Lower leg skin (tissue), 4 donors: ENCODE results near the gene FUCA1. TPM values are rescaled to one million over a fixed set of nuclear protein-coding genes. Genes with fewer than 3 reads are reported as not detected.
"Not testable (repeated sequence)": the region's sequence is repeated elsewhere in the genome, so short reads cannot be mapped to it uniquely, and the experiment has no call there.

ENCODE experiments used
- DNase-seq, 2 donors: peaks; one replicate each; pipeline ENCODE4 v3.0.0-alpha.2; 2019; ENCODE audit warnings: low spot score in 2 of 2
- H3K4me3 ChIP-seq: fragments of 200-600 bp; sonication (generic); 2 replicates; pipeline ENCODE4 v1.5.1; 2017; ENCODE audit warnings: mild to moderate bottlenecking, low read depth; ENCODE audit not compliant: poor library complexity, severe bottlenecking
- CTCF ChIP-seq, 3 donors: fragments of 450-650 bp; IDR thresholded peaks; one replicate each; pipeline ENCODE4 v1.5.1; 2016; ENCODE audit warnings: antibody characterized with exemption in 3 of 3, mild to moderate bottlenecking in 3 of 3, moderate library complexity in 2 of 3
- POLR2A ChIP-seq, 2 donors: fragments of 450-650 bp; IDR thresholded peaks; one replicate each; pipeline ENCODE4 v1.6.1; 2016 to 2017; ENCODE audit warnings: antibody characterized with exemption in 2 of 2, mild to moderate bottlenecking in 1 of 2, moderate library complexity in 1 of 2
- WGBS, 2 donors: methylation state at CpG; one replicate each; pipeline ENCODE4 v1.1.5; 2018; 5-methylcytosine and 5-hydroxymethylcytosine counted together
- intact Hi-C: fragments of 100-400 bp; cut with DNase I; formaldehyde crosslinking; loops from one replicate; pipeline ENCODE4 v1.15.0; 2023; ENCODE audit warnings: low total_unique reads
- total RNA-seq, 4 donors: library from RNA; depleted of rRNA; stranded (reverse); fragments of >200 nt; gene quantifications; one replicate each; pipeline ENCODE4 v1.1.0, GENCODE V29; 2016

The FUCA1 gene
- total RNA-seq, 4 donors from 2014 or later: 11.6 to 23.5 (median 18.7) TPM

DNA sequence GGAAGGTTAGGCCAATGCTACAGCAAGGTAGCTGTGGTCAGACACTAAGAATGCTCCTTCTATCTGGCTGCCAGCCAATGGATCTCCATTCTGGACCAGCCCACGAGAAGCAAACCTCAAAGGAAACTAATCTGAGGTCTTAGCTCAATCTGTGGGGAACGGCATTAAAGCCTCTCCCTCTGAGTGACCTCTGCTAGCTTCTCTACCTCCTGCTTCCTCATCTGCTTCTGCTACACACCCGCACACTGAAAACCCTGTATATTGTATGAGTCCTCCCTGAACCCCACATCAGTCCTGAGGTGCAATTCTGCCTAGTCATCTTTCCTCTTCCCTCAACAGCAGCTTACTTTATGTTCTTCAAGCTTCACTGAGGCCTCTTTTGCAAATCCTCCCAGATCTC, 60.6 kb downstream of the FUCA1 start:
- H3K4me3 ChIP-seq: no peak overlapping the region
- intact Hi-C loops: no loop called here
- 65 to 78% methylated on average over 3 of the region's 3 CpGs for WGBS, 2 donors
- TF ChIP-seq POLR2A (IDR thresholded peaks at IDR 0.05) (no peak), CTCF (IDR thresholded peaks at IDR 0.05) (no peak)
- no peak for DNase-seq

DNA sequence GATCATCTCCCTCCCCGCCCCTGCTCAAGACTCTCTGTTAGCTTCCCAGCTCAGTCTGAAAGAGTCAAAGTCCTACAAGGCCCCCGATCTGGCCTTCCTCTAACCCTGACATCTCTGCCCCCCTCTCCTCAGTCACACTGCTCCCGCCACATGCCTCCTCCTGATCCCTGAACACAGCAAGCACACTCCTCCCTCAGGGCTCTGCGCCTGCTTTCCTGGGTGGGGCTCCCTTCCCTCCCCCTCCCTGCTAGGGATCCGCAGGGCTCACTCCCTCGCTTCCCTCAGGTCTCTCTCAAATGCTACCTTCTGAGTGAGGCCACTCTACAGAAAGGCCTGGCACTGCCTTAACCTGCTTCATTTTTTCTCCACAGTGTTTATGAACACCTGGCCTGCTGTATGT, 61.8 kb downstream of the FUCA1 start:
- H3K4me3 ChIP-seq: no peak overlapping the region
- DNase-seq: no peak
- TF ChIP-seq CTCF (IDR thresholded peaks at IDR 0.05) (no peak), POLR2A (IDR thresholded peaks at IDR 0.05) (no peak)
- intact Hi-C loops: no loop called here
- 73 to 75% methylated on average over 6 of the region's 6 CpGs for WGBS, 2 donors

- WGBS, 2 donors: 93 to 98% methylated on average over 2 of the region's 2 CpGs
- DNase-seq: no peak
- H3K4me3 ChIP-seq: no peak overlapping the region
- intact Hi-C loops: no loop called here
- TF ChIP-seq POLR2A (IDR thresholded peaks at IDR 0.05) (no peak), CTCF (IDR thresholded peaks at IDR 0.05) (no peak)
Measured at GRCh38 chr1:23805025-23805424, 63.1 kb downstream of the FUCA1 start.

- WGBS, 2 donors: 83 to 84% methylated on average over 7 of the region's 7 CpGs
- DNase-seq: no peak
- no peak for TF ChIP-seq POLR2A (IDR thresholded peaks at IDR 0.05)
- TF ChIP-seq CTCF (IDR thresholded peaks at IDR 0.05): no peak
- H3K4me3 ChIP-seq: no peak overlapping the region
- intact Hi-C loops: no loop called here
Measured at GRCh38 chr1:23804183-23804835, 63.8 kb downstream of the FUCA1 start.

- no peak for DNase-seq
- WGBS, 2 donors: 85 to 88% methylated on average over 5 of the region's 5 CpGs
- no peak overlapping the region for H3K4me3 ChIP-seq
- intact Hi-C loops: no loop called here
- TF ChIP-seq POLR2A (IDR thresholded peaks at IDR 0.05) (no peak), CTCF (IDR thresholded peaks at IDR 0.05) (no peak)
Measured at GRCh38 chr1:23803674-23804073, 64.4 kb downstream of the FUCA1 start.

DNA sequence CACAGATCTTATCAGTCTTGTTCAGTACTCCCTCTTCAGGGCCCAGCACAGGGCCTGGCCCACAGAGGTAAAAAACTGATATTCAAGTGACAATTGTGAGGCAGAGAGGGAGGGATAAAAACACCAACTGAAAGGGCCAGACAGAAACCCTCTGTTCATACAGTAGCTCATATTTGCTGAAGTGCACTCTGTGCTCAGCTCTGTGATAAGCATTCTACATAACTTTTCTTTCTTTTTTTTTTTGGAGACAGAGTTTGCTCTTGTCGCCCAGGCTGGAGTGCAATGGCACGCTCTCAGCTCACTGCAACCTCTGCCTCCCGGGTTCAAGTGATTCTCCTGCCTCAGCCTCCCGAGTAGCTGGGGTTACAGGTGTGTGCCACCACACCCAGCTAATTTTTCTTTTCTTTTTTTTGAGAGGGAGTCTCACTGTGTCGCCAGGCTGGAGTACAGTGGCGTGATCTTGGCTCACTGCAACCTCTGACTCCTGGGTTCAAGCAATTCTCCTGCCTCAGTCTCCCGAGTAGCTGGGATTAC, 65.2 kb downstream of the FUCA1 start:
- intact Hi-C loops: not testable (repeated sequence)

More for the DNA sequence above, 65.2 kb downstream of the FUCA1 start:
- WGBS, 2 donors: 83 to 97% methylated on average over 7 of the region's 7 CpGs
- H3K4me3 ChIP-seq, DNase-seq: not testable (repeated sequence)
